H9 (cell line): ENCODE data around the gene THSD7B. TPM values are rescaled to one million over a fixed set of nuclear protein-coding genes. Genes with fewer than 3 reads are reported as not detected.

Experiments used
- DNase-seq: peaks from one replicate; pipeline ENCODE4 v3.0.0-alpha.2; 2017
- H2AFZ ChIP-seq: one replicate; pipeline ENCODE4 v1.6.1; 2013; ENCODE audit warnings: mild to moderate bottlenecking, low read length, control low read depth, moderate library complexity
- H2AK5ac ChIP-seq: 2 replicates; pipeline ENCODE4 v1.6.1; 2013; ENCODE audit warnings: low read length, control low read depth, mixed read lengths; ENCODE audit not compliant: insufficient read length
- H2BK120ac ChIP-seq: one replicate; pipeline ENCODE4 v1.6.1; 2013; ENCODE audit warnings: low read depth, mild to moderate bottlenecking, low read length, control low read depth, inconsistent platforms; ENCODE audit not compliant: poor library complexity, severe bottlenecking
- H2BK12ac ChIP-seq: 2 replicates; pipeline ENCODE4 v1.6.1; 2013; ENCODE audit warnings: low read length, control low read depth, mixed read lengths, low read depth; ENCODE audit not compliant: insufficient read length
- H2BK15ac ChIP-seq: 2 replicates; pipeline ENCODE4 v1.6.1; 2013; ENCODE audit warnings: low read depth, low read length, control low read depth
- H2BK20ac ChIP-seq: one replicate; pipeline ENCODE4 v1.6.1; 2013; ENCODE audit warnings: low read depth, mild to moderate bottlenecking, low read length, control low read depth, inconsistent platforms; ENCODE audit not compliant: poor library complexity, severe bottlenecking
- H2BK5ac ChIP-seq: 2 replicates; pipeline ENCODE4 v1.6.1; 2013; ENCODE audit warnings: low read length, control low read depth, mixed read lengths; ENCODE audit not compliant: insufficient read length
- H3K14ac ChIP-seq: 2 replicates; pipeline ENCODE4 v1.6.1; 2013; ENCODE audit warnings: low read length, control low read depth; ENCODE audit not compliant: insufficient read depth
- H3K18ac ChIP-seq: 2 replicates; pipeline ENCODE4 v1.6.1; 2013; ENCODE audit warnings: low read depth, mild to moderate bottlenecking, mixed read lengths, low read length, control low read depth; ENCODE audit not compliant: insufficient read length
- H3K23ac ChIP-seq: 2 replicates; pipeline ENCODE4 v1.6.1; 2013; ENCODE audit warnings: low read length, control low read depth, mixed read lengths, low read depth; ENCODE audit not compliant: insufficient read length
- H3K23me2 ChIP-seq: 2 replicates; pipeline ENCODE4 v1.6.1; 2013; ENCODE audit warnings: low read depth, mild to moderate bottlenecking, mixed read lengths, low read length, control low read depth; ENCODE audit not compliant: insufficient read length, poor library complexity, severe bottlenecking
- H3K27ac ChIP-seq: 2 replicates; pipeline ENCODE4 v1.5.1; 2013; ENCODE audit warnings: low read length, control low read depth, mixed read lengths, low read depth; ENCODE audit not compliant: insufficient read length
- H3K27me3 ChIP-seq: 2 replicates; pipeline ENCODE4 v1.6.1; 2013; ENCODE audit warnings: low read length, control low read depth, inconsistent platforms; ENCODE audit not compliant: insufficient read depth
- H3K4ac ChIP-seq: 2 replicates; pipeline ENCODE4 v1.6.1; 2013; ENCODE audit warnings: low read depth, mild to moderate bottlenecking, control low read depth, inconsistent platforms, low read length, moderate library complexity
- H3K4me1 ChIP-seq: 2 replicates; pipeline ENCODE4 v1.6.1; 2013; ENCODE audit warnings: low read length, control low read depth, inconsistent platforms; ENCODE audit not compliant: insufficient read depth
- H3K4me2 ChIP-seq: 2 replicates; pipeline ENCODE4 v1.6.1; 2013; ENCODE audit warnings: low read length, control low read depth, mixed read lengths; ENCODE audit not compliant: insufficient read length, insufficient read depth
- H3K56ac ChIP-seq: 2 replicates; pipeline ENCODE4 v1.6.1; 2013; ENCODE audit warnings: low read depth, mild to moderate bottlenecking, mixed read lengths, low read length, control low read depth; ENCODE audit not compliant: insufficient read length
- H3K79me1 ChIP-seq: 2 replicates; pipeline ENCODE4 v1.6.1; 2013; ENCODE audit warnings: low read depth, mild to moderate bottlenecking, moderate library complexity, low read length, control low read depth, inconsistent platforms; ENCODE audit not compliant: insufficient read depth, poor library complexity, severe bottlenecking
- H3K79me2 ChIP-seq: 2 replicates; pipeline ENCODE4 v1.6.1; 2013; ENCODE audit warnings: low read length, control low read depth, inconsistent platforms; ENCODE audit not compliant: insufficient read depth
- H3K9ac ChIP-seq: 2 replicates; pipeline ENCODE4 v1.6.1; 2013; ENCODE audit warnings: low read length, control low read depth, mixed read lengths; ENCODE audit not compliant: insufficient read length; ENCODE audit errors: extremely low read depth
- H3K9me3 ChIP-seq: one replicate; pipeline ENCODE4 v1.6.1; 2013; ENCODE audit warnings: low read depth, low read length, inconsistent platforms; ENCODE audit not compliant: control insufficient read depth
- H3T11ph ChIP-seq: one replicate; pipeline ENCODE4 v1.6.1; 2013; ENCODE audit warnings: mild to moderate bottlenecking, low read length, control low read depth, inconsistent platforms
- H4K20me1 ChIP-seq: one replicate; pipeline ENCODE4 v1.6.1; 2013; ENCODE audit not compliant: control insufficient read depth, insufficient read length, insufficient read depth
- H4K5ac ChIP-seq: 2 replicates; pipeline ENCODE4 v1.6.1; 2013; ENCODE audit warnings: low read depth, mild to moderate bottlenecking, mixed read lengths, low read length, control low read depth; ENCODE audit not compliant: insufficient read length
- H4K8ac ChIP-seq: replicated peaks from 2 replicates; pipeline ENCODE4 v1.6.1; 2013; ENCODE audit warnings: low read length, control low read depth, mixed read lengths, low read depth; ENCODE audit not compliant: insufficient read length
- H4K91ac ChIP-seq: 2 replicates; pipeline ENCODE4 v1.6.1; 2013; ENCODE audit warnings: low read depth, mild to moderate bottlenecking, moderate library complexity, mixed read lengths, low read length, control low read depth; ENCODE audit not compliant: insufficient read length
- H3K27ac Mint-ChIP-seq, 3 experiments: 2 replicates in 2 of 3; 3 replicates in 1 of 3; pipeline ENCODE4 v1.8.0; 2020 to 2021; ENCODE audit warnings: mixed read lengths in 3 of 3, mild to moderate bottlenecking in 1 of 3, moderate library complexity in 1 of 3
- H3K27me3 Mint-ChIP-seq: 2 replicates; pipeline ENCODE4 v1.8.0; 2021; ENCODE audit warnings: low read depth, mild to moderate bottlenecking, moderate library complexity, mixed read lengths
- H3K36me3 Mint-ChIP-seq, 3 experiments: 2 replicates in 2 of 3; 3 replicates in 1 of 3; pipeline ENCODE4 v1.8.0; 2020 to 2021; ENCODE audit warnings: low read depth in 3 of 3, mixed read lengths in 3 of 3; ENCODE audit not compliant: insufficient read depth in 1 of 3
- H3K4me1 Mint-ChIP-seq, 2 experiments: 2 replicates each; pipeline ENCODE4 v1.8.0; 2020; ENCODE audit warnings: mixed read lengths in 2 of 2
- H3K4me3 Mint-ChIP-seq, 2 experiments: 2 replicates in 1 of 2; 3 replicates in 1 of 2; pipeline ENCODE4 v1.8.0; 2020 to 2021; ENCODE audit warnings: mild to moderate bottlenecking in 2 of 2, mixed read lengths in 2 of 2, moderate library complexity in 1 of 2
- H3K9me3 Mint-ChIP-seq, 2 experiments: 2 replicates in 1 of 2; 3 replicates in 1 of 2; pipeline ENCODE4 v1.8.0; 2020; ENCODE audit warnings: mild to moderate bottlenecking in 2 of 2, mixed read lengths in 2 of 2, moderate library complexity in 1 of 2
- WGBS: extraction: QIAGEN DNeasy Blood & Tissue Kit; methylation state at CpG from one replicate; pipeline ENCODE4 v1.1.7; 2013; ENCODE audit warnings: missing lambda C conversion rate, low lambda C conversion rate, mixed read lengths; ENCODE audit not compliant: insufficient read length; ENCODE audit errors: extremely low coverage; 5-methylcytosine and 5-hydroxymethylcytosine counted together
- total RNA-seq: library from RNA; stranded (reverse); gene quantifications from 2 replicates; pipeline ENCODE4 v1.2.1, GENCODE V29; 2021
- TF ChIP-seq, protein P1 (sequence below): fragments of 200-600 bp; sonication (generic); conservative IDR thresholded peaks from 3 replicates; pipeline ENCODE4 v1.8.0; 2021; ENCODE audit warnings: antibody characterized with exemption, mild to moderate bottlenecking

Gene THSD7B
- total RNA-seq, 1 experiment from 2014 or later, result 0.85 TPM

DNA sequence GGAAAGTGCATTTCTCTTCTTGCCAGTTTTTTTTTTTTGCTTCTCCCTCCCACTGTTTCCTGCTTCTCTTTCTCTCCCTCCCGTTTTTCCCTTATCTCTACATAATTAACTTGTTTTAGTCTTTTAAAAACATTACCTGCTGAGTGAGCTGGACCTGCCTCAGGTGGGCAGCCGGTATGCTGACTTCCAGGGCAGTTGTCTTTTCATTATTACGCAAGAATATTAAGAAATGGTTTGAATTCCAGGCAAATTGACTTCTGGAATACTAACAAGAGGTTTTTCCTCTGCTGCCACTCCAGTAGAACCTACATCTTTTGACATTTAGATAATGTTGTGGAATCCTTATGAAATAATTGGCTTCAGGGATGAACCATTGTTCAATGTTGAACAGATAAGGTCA lies 161.8 kb downstream of the THSD7B start:
- no peak overlapping the region for H3K14ac ChIP-seq
- H3K56ac ChIP-seq, result no peak overlapping the region
- no peak overlapping the region for H2BK5ac ChIP-seq
- no peak overlapping the region for H2BK12ac ChIP-seq
- H3K23ac ChIP-seq, result no peak overlapping the region
- H3T11ph ChIP-seq, result no peak overlapping the region
- H4K20me1 ChIP-seq, result no peaks in the 10 kb centered on the region
- no peak overlapping the region for H2AK5ac ChIP-seq
- no peaks in the 10 kb centered on the region for H3K9me3 ChIP-seq
- no peak overlapping the region for H2AFZ ChIP-seq
- no peak overlapping the region for H3K4me2 ChIP-seq
- H3K79me1 ChIP-seq, result no peaks in the 10 kb centered on the region
- no peaks in the 10 kb centered on the region for H3K23me2 ChIP-seq
- H2BK20ac ChIP-seq, result no peak overlapping the region
- no peak overlapping the region for H2BK15ac ChIP-seq
- Mint-ChIP-seq H3K9me3 (peaks cover 6 to 7% of the 10 kb centered on the region in 2 experiments; a peak in 3 of 5 replicates), H3K27ac (peak overlapping the region in 1 of 3 experiments; percentile 34; a peak in 1 of 7 replicates), H3K27me3 (no peaks in the 10 kb centered on the region), H3K4me1 (peaks cover 10 to 11% of the 10 kb centered on the region in 2 experiments), H3K36me3 (peaks cover 0 to 4% (median 0%) of the 10 kb centered on the region in 3 experiments; a peak in 2 of 7 replicates), H3K4me3 (no peak overlapping the region)
- H2BK120ac ChIP-seq, result no peak overlapping the region
- H4K91ac ChIP-seq, result no peak overlapping the region
- H3K9ac ChIP-seq, result no peak overlapping the region
- DNase-seq, result no peak
- TF ChIP-seq, protein P1, sequence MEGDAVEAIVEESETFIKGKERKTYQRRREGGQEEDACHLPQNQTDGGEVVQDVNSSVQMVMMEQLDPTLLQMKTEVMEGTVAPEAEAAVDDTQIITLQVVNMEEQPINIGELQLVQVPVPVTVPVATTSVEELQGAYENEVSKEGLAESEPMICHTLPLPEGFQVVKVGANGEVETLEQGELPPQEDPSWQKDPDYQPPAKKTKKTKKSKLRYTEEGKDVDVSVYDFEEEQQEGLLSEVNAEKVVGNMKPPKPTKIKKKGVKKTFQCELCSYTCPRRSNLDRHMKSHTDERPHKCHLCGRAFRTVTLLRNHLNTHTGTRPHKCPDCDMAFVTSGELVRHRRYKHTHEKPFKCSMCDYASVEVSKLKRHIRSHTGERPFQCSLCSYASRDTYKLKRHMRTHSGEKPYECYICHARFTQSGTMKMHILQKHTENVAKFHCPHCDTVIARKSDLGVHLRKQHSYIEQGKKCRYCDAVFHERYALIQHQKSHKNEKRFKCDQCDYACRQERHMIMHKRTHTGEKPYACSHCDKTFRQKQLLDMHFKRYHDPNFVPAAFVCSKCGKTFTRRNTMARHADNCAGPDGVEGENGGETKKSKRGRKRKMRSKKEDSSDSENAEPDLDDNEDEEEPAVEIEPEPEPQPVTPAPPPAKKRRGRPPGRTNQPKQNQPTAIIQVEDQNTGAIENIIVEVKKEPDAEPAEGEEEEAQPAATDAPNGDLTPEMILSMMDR, result no peak
- no peak overlapping the region for H4K8ac ChIP-seq
- no peak overlapping the region for H3K4ac ChIP-seq
- no peaks in the 10 kb centered on the region; the same call in 1 of the 2 replicates for H3K4me1 ChIP-seq
- no peaks in the 10 kb centered on the region for H3K27me3 ChIP-seq
- H3K27ac ChIP-seq, result no peak overlapping the region
- no peaks in the 10 kb centered on the region for H3K79me2 ChIP-seq
- no CpG with 5 or more reads among the region's 3 CpGs for WGBS
- H3K18ac ChIP-seq, result no peak overlapping the region
- no peak overlapping the region for H4K5ac ChIP-seq
